Measurements from ENCODE around the gene MNAT1. TPM values are rescaled to one million over a fixed set of nuclear protein-coding genes. Genes with fewer than 3 reads are reported as not detected.

Gene MNAT1
- polyA plus RNA-seq, 2 of the 4 experiments (the other 2 are of a cell fraction), result 42.7 to 78.1 TPM

DNA sequence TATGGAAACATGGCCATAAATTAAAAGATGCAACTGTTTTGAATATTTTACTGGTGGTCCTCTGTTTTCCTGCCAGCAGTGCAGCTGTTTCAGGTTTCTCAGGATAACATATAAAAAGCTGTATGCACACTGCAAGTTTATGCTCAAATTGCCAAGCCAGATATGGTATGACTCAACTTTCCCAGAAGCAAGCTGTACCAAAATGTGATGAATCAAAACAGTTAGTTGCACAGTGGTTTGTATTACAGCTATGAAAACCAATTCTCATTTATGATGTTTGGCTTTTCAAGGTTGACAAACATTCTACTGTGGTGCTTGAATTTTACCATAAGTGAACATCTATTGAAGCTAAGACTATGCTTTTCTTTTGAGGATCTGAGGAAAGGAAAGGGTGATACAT, 230.8 kb downstream of the MNAT1 start:
- H3K9me3 ChIP-seq, result no peaks in the 10 kb centered on the region
- peak overlapping the region; percentile 44 for H3K4me2 ChIP-seq
- FAIRE-seq (peak; percentile 70), ATAC-seq (peak in 1 of 2 experiments; percentile 30; a peak in 2 of 6 replicates), DNase-seq (ENCODE audit: low read depth in 1 of 2, low spot score in 1 of 2) (peak in 1 of 2 experiments; percentile 10)
- CTCF ChIA-PET, result no interaction called here
- POLR2A ChIA-PET, result interaction anchor here (0.8 kb wide), 1 partner anchor 15 kb away, joined by 5 read pairs; the partner anchor contains the start of genes SLC38A6 and TRMT5
- no peak overlapping the region for H3K27ac ChIP-seq
- peaks cover 32% of the 10 kb centered on the region for H3K4me1 ChIP-seq
- H3K4me3 ChIP-seq, result no peak overlapping the region
- TF ChIP-seq, protein P1, sequence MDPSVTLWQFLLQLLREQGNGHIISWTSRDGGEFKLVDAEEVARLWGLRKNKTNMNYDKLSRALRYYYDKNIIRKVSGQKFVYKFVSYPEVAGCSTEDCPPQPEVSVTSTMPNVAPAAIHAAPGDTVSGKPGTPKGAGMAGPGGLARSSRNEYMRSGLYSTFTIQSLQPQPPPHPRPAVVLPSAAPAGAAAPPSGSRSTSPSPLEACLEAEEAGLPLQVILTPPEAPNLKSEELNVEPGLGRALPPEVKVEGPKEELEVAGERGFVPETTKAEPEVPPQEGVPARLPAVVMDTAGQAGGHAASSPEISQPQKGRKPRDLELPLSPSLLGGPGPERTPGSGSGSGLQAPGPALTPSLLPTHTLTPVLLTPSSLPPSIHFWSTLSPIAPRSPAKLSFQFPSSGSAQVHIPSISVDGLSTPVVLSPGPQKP (IDR thresholded peaks at IDR 0.05; ENCODE audit: low read depth, low read length), result no peak
- TF ChIP-seq CBX2 (IDR thresholded peaks at IDR 0.05; ENCODE audit: borderline replicate concordance, low read depth) (no peak), MAZ (IDR thresholded peaks at IDR 0.05; ENCODE audit: borderline replicate concordance, low read depth, low read length) (no peak), CHD4 (IDR thresholded peaks at IDR 0.05; ENCODE audit: borderline replicate concordance) (no peak)
- TF ChIP-seq, protein P2, sequence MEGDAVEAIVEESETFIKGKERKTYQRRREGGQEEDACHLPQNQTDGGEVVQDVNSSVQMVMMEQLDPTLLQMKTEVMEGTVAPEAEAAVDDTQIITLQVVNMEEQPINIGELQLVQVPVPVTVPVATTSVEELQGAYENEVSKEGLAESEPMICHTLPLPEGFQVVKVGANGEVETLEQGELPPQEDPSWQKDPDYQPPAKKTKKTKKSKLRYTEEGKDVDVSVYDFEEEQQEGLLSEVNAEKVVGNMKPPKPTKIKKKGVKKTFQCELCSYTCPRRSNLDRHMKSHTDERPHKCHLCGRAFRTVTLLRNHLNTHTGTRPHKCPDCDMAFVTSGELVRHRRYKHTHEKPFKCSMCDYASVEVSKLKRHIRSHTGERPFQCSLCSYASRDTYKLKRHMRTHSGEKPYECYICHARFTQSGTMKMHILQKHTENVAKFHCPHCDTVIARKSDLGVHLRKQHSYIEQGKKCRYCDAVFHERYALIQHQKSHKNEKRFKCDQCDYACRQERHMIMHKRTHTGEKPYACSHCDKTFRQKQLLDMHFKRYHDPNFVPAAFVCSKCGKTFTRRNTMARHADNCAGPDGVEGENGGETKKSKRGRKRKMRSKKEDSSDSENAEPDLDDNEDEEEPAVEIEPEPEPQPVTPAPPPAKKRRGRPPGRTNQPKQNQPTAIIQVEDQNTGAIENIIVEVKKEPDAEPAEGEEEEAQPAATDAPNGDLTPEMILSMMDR (IDR thresholded peaks at IDR 0.05), result no peak

DNA sequence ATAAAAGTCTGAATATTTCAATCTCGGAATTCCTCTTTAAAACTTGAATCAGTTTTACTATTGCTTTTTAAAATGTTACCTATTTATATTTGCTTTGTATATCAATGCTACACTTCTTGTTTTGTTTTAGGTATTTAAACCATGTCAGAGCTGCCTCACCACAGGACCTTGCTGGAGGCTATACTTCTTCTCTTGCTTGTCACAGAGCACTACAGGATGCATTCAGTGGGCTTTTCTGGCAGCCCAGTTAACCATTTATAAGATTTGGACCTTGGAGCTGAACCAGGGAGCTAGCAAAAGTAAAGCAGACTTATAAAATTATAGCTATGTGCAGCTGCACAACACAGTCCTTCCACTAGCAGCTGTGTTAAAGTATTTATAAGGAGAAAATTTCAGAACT, 233.5 kb downstream of the MNAT1 start:
- CTCF ChIA-PET, result interaction anchor here (1.9 kb wide), 1 partner anchor 10 kb away, joined by 4 read pairs; no protein-coding TSS in a partner anchor
- H3K4me2 ChIP-seq, result no peak overlapping the region
- TF ChIP-seq, protein P2 (IDR thresholded peaks at IDR 0.05), result no peak
- TF ChIP-seq, protein P3, sequence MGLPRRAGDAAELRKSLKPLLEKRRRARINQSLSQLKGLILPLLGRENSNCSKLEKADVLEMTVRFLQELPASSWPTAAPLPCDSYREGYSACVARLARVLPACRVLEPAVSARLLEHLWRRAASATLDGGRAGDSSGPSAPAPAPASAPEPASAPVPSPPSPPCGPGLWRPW (IDR thresholded peaks at IDR 0.05), result no peak
- TF ChIP-seq ESRRA (IDR thresholded peaks at IDR 0.05; ENCODE audit: borderline replicate concordance, low read length) (no peak), ZSCAN20 (CRISPR knock-in tag; IDR thresholded peaks at IDR 0.05) (no peak)
- no peaks in the 10 kb centered on the region for H3K9me3 ChIP-seq
- H3K4me1 ChIP-seq, result peaks cover 32% of the 10 kb centered on the region
- no peak for FAIRE-seq
- 76% methylated on average over 1 of the region's 1 CpG for WGBS (ENCODE audit: missing lambda C conversion rate)
- POLR2A ChIA-PET, result interaction anchor here (1.2 kb wide), 1 partner anchor 13 kb away, joined by 5 read pairs; the partner anchor contains the start of genes SLC38A6 and TRMT5
- H3K4me3 ChIP-seq, result no peak overlapping the region
- no peak for DNase-seq (ENCODE audit: low read depth in 1 of 2, low spot score in 1 of 2)
- ATAC-seq, result no peak
- H3K27ac ChIP-seq, result no peak overlapping the region

DNA sequence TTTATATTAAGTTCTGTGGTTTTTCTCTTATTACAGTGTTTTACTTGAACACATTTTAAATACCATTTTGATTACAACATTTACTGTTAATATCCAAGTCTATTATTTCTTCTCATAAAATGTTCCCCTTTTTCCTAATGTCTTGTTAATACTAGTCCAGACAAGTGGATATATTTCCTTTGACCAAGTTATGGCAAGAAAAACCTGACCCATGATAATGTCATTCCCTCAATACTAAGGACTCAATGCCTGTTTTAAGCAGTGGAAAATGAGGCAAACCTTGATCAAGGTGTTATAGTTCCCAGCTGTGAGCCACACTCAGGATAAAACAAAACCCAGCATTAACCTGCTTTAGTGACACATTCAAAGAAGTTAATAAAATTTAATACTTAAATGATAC, 234.1 kb downstream of the MNAT1 start:
- peaks cover 32% of the 10 kb centered on the region for H3K4me1 ChIP-seq
- ChIA-PET POLR2A (interaction anchor here (1.2 kb wide), 1 partner anchor 12 kb away, joined by 5 read pairs; the partner anchor contains the start of genes SLC38A6 and TRMT5), CTCF (interaction anchor here (1.9 kb wide), 1 partner anchor 10 kb away, joined by 4 read pairs; no protein-coding TSS in a partner anchor)
- no peak overlapping the region for H3K27ac ChIP-seq
- H3K9me3 ChIP-seq, result no peaks in the 10 kb centered on the region
- H3K4me2 ChIP-seq, result no peak overlapping the region
- ATAC-seq (no peak), DNase-seq (ENCODE audit: low read depth in 1 of 2, low spot score in 1 of 2) (no peak), FAIRE-seq (peak; percentile 7)
- H3K4me3 ChIP-seq, result no peak overlapping the region
- TF ChIP-seq FOXS1 (CRISPR knock-in tag; IDR thresholded peaks at IDR 0.05) (no peak), HOXA7 (CRISPR knock-in tag; IDR thresholded peaks at IDR 0.05) (no peak), RCOR1 (IDR thresholded peaks at IDR 0.05; ENCODE audit: low read depth, low read length) (no peak), JUN (IDR thresholded peaks at IDR 0.05) (no peak), ZSCAN20 (CRISPR knock-in tag; IDR thresholded peaks at IDR 0.05) (no peak), HEYL (CRISPR knock-in tag; IDR thresholded peaks at IDR 0.05) (no peak), PHF8 (IDR thresholded peaks at IDR 0.05; ENCODE audit: borderline replicate concordance, low read depth) (no peak), CHD4 (IDR thresholded peaks at IDR 0.05; ENCODE audit: borderline replicate concordance) (no peak), MYC (IDR thresholded peaks at IDR 0.05; ENCODE audit: borderline replicate concordance, low read length) (no peak), RFX5 (IDR thresholded peaks at IDR 0.05) (no peak), HOXB13 (CRISPR knock-in tag; IDR thresholded peaks at IDR 0.05; ENCODE audit: low read depth) (no peak), SREBF2 (IDR thresholded peaks at IDR 0.05) (no peak)
- TF ChIP-seq, protein P1 (IDR thresholded peaks at IDR 0.05; ENCODE audit: low read depth, low read length), result no peak
- TF ChIP-seq, protein P4, sequence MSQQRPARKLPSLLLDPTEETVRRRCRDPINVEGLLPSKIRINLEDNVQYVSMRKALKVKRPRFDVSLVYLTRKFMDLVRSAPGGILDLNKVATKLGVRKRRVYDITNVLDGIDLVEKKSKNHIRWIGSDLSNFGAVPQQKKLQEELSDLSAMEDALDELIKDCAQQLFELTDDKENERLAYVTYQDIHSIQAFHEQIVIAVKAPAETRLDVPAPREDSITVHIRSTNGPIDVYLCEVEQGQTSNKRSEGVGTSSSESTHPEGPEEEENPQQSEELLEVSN (IDR thresholded peaks at IDR 0.05; ENCODE audit: borderline replicate concordance, low read depth), result no peak
- TF ChIP-seq, protein P5, sequence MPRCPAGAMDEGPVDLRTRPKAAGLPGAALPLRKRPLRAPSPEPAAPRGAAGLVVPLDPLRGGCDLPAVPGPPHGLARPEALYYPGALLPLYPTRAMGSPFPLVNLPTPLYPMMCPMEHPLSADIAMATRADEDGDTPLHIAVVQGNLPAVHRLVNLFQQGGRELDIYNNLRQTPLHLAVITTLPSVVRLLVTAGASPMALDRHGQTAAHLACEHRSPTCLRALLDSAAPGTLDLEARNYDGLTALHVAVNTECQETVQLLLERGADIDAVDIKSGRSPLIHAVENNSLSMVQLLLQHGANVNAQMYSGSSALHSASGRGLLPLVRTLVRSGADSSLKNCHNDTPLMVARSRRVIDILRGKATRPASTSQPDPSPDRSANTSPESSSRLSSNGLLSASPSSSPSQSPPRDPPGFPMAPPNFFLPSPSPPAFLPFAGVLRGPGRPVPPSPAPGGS (IDR thresholded peaks at IDR 0.05), result no peak
- TF ChIP-seq, protein P2 (IDR thresholded peaks at IDR 0.05), result no peak

All from A549 (cell line).